HG03025 (cell line): ENCODE results near the gene CCDC142.

Experiments
- ATAC-seq: cut with Tn5 transposase; IDR thresholded peaks from one replicate; pipeline ENCODE4 v1.9.1; 2021; ENCODE audit warnings: mild to moderate bottlenecking, moderate library complexity; ENCODE audit not compliant: unreplicated experiment, low FRiP score

CCDC142 gene

DNA sequence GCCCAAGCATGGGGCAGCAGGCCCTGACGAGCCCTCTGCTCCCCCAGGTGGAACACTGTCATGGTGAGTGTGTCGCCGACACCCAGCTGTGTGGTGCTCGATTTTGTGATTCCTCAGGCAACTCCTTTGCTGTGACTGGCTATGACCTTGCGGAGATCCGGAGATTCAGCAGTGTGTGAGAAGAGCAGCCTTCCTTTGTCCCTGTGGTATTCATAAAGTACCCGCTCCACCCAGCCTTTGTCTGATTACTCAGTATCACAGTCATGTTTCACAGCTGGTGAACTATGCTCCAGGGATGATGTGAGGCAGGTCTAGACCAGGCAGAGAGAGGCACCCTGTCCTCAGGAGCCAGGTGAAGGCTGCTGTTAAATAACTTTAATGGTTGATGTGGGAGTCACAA is 57.3 kb downstream of the CCDC142 start:
- no peak for ATAC-seq

DNA sequence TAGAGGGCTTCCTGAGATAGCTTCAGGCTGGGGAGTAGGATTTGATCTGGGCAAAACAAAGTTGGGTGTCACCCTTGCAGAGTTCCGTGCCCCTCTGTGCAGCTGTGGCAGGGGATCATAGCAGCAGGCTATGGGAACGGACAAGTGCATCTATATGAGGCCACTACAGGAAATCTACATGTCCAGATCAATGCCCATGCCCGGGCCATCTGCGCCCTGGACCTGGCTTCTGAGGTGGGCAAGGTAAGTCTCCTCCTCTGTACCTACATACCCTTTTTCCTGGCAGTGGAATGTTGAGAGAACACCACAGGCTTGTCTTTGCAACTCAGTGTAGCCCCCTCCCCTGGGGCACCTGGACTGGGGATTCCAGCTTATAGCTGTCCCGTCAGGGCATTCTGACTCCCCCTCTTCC is 57.8 kb downstream of the CCDC142 start:
- no peak for ATAC-seq

DNA sequence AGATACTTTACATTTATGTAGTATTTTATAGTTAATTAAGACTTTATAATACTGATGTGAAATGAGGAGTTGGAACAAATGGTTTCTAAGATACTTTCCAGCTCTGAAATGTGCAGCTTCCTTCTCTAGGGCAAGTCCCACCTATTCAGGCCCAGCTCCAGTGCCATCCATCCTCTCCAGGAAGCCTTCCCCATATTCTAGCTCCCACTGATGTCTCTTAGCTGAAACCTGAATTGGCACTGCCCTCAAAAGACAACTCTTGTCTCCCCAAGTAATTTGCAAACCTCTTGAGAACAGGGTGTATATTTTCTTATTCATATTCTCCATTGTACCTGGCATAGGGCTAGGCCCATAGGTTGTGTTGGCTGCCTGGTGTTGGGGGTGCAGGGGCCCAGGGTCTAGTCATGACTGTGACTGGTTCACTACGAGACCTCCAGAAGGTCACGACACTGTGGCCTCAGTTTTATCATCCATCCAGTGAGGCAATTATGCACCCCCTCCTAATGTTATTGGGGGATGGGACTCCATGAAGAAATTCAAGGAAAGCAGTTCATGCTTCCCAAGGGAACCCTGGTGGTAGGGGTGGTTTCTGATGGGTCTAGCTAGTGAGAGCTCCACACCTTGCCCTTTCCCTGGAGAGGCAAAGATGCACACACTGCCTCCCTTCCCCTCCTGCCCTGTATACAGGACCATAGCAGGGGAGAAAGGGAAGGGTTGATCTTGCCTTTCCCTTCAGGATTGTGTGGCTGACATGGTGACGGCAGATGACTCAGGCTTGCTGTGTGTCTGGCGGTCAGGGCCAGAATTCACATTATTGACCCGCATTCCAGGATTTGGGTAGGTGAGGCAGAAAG is 58.4 kb downstream of the CCDC142 start:
- no peak for ATAC-seq
